Measurements from ENCODE around the gene DCAF4L1.

DNA sequence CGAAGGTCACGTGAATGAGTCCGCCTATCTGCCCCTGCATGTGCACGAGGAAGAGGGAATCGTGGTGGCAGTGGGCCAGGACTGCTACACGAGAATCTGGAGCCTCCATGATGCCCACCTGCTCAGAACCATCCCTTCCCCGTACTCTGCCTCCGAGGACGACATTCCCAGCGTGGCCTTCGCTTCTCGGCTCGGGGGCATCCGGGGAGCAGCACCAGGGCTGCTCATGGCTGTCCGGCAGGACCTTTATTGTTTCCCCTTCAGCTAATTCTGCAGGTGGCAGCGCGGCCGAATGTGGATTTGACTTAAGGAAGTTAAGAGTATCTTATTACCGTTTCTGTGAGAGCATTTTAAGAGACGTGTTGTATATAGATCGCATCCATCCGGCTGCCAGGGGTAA, 1.2 kb downstream of the DCAF4L1 start:
- TF ChIP-seq, protein P1, sequence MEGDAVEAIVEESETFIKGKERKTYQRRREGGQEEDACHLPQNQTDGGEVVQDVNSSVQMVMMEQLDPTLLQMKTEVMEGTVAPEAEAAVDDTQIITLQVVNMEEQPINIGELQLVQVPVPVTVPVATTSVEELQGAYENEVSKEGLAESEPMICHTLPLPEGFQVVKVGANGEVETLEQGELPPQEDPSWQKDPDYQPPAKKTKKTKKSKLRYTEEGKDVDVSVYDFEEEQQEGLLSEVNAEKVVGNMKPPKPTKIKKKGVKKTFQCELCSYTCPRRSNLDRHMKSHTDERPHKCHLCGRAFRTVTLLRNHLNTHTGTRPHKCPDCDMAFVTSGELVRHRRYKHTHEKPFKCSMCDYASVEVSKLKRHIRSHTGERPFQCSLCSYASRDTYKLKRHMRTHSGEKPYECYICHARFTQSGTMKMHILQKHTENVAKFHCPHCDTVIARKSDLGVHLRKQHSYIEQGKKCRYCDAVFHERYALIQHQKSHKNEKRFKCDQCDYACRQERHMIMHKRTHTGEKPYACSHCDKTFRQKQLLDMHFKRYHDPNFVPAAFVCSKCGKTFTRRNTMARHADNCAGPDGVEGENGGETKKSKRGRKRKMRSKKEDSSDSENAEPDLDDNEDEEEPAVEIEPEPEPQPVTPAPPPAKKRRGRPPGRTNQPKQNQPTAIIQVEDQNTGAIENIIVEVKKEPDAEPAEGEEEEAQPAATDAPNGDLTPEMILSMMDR (IDR thresholded peaks at IDR 0.05): no peak
- no peak for TF ChIP-seq ZFX (IDR thresholded peaks at IDR 0.05; ENCODE audit: borderline replicate concordance)
